HEK293T (cell line): ENCODE results near the gene TRIM17.

ENCODE experiments used
- CTCF ChIA-PET: fragments of 350-600 bp; formaldehyde crosslinking; extraction: SDS; loops from one replicate; lab custom pipeline; 2021; ENCODE audit warnings: antibody characterized with exemption, inconsistent platforms; lab: Yijun Ruan, JAX
- POLR2A ChIA-PET: fragments of 350-600 bp; formaldehyde crosslinking; extraction: SDS; loops from one replicate; lab custom pipeline; 2020; ENCODE audit warnings: antibody characterized with exemption, inconsistent platforms; lab: Yijun Ruan, JAX
- DNase-seq: peaks from one replicate; pipeline ENCODE4 v3.0.0; 2012; ENCODE audit warnings: mixed read lengths; ENCODE audit errors: extremely low spot score
- ARNT ChIP-seq: fragments of 450-650 bp; IDR thresholded peaks from 2 replicates; pipeline ENCODE4 v1.6.1; 2017; ENCODE audit warnings: mild to moderate bottlenecking
- BHLHE40 ChIP-seq: fragments of 450-650 bp; IDR thresholded peaks from 2 replicates; pipeline ENCODE4 v1.6.1; 2016; ENCODE audit warnings: mild to moderate bottlenecking, moderate library complexity, borderline replicate concordance
- CTBP1 ChIP-seq: fragments of 450-650 bp; IDR thresholded peaks from 2 replicates; pipeline ENCODE4 v1.6.1; 2016; ENCODE audit warnings: borderline replicate concordance
- ELF4 ChIP-seq: fragments of 450-650 bp; IDR thresholded peaks from 2 replicates; pipeline ENCODE4 v1.6.1; 2017; ENCODE audit warnings: antibody characterized with exemption
- FOXA1 ChIP-seq: fragments of 450-650 bp; IDR thresholded peaks from 2 replicates; pipeline ENCODE4 v1.6.1; 2016; ENCODE audit warnings: mild to moderate bottlenecking
- FOXK2 ChIP-seq: fragments of 450-650 bp; IDR thresholded peaks from 2 replicates; pipeline ENCODE4 v1.6.1; 2016; ENCODE audit warnings: mild to moderate bottlenecking
- FOXM1 ChIP-seq: fragments of 450-650 bp; IDR thresholded peaks from 2 replicates; pipeline ENCODE4 v1.6.1; 2017; ENCODE audit warnings: mild to moderate bottlenecking, borderline replicate concordance
- HDGF ChIP-seq: fragments of 450-650 bp; IDR thresholded peaks from 2 replicates; pipeline ENCODE4 v1.6.1; 2017; ENCODE audit warnings: antibody characterized with exemption, borderline replicate concordance
- L3MBTL2 ChIP-seq: fragments of 450-650 bp; conservative IDR thresholded peaks from 2 replicates; pipeline ENCODE4 v1.6.1; 2016; ENCODE audit warnings: mild to moderate bottlenecking
- LEF1 ChIP-seq: fragments of 450-650 bp; IDR thresholded peaks from 2 replicates; pipeline ENCODE4 v1.6.1; 2017; ENCODE audit warnings: mild to moderate bottlenecking, borderline replicate concordance
- NFRKB ChIP-seq: fragments of 450-650 bp; IDR thresholded peaks from 2 replicates; pipeline ENCODE4 v1.6.1; 2016; ENCODE audit warnings: mild to moderate bottlenecking, moderate library complexity
- SP1 ChIP-seq: fragments of 450-650 bp; IDR thresholded peaks from 2 replicates; pipeline ENCODE4 v1.6.1; 2017
- SUZ12 ChIP-seq: fragments of 450-650 bp; IDR thresholded peaks from 2 replicates; pipeline ENCODE4 v1.6.1; 2016; ENCODE audit warnings: mild to moderate bottlenecking
- TARDBP ChIP-seq: fragments of 450-650 bp; IDR thresholded peaks from 2 replicates; pipeline ENCODE4 v1.6.1; 2016
- ZNF384 ChIP-seq: fragments of 450-650 bp; IDR thresholded peaks from 2 replicates; pipeline ENCODE4 v1.6.1; 2016
- TF ChIP-seq, protein P1 (sequence below): fragments of 450-650 bp; IDR thresholded peaks from 2 replicates; pipeline ENCODE4 v1.6.1; 2016

The TRIM17 gene

DNA sequence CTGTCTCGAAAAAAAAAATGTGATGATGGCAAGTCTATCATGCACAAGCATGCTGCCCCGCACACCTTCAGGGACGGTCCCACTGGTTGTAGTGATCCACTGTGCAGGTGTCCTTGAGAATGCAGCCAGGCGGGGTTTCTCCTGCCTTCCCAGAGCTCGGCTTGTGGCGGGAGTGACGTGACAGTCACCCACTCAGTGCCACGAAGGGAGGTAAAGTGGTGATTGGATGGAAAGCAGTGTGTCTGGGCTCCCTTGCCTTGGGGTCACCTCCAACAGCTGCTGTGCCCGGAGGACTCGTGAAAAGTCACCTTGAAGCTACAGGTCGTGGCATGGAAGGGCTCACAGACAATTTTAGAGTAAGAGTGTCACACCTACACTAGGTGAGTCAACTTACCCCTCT, 33.5 kb upstream of the TRIM17 start:
- DNase-seq, result no peak
- ChIA-PET CTCF (no interaction called here), POLR2A (no interaction called here)
- TF ChIP-seq SP1 (no peak), CTBP1 (no peak), ELF4 (no peak), LEF1 (no peak), ZNF384 (no peak), NFRKB (no peak), L3MBTL2 (no peak), FOXM1 (no peak), BHLHE40 (no peak), FOXA1 (no peak), FOXK2 (no peak), SUZ12 (no peak)
- TF ChIP-seq, protein P1, sequence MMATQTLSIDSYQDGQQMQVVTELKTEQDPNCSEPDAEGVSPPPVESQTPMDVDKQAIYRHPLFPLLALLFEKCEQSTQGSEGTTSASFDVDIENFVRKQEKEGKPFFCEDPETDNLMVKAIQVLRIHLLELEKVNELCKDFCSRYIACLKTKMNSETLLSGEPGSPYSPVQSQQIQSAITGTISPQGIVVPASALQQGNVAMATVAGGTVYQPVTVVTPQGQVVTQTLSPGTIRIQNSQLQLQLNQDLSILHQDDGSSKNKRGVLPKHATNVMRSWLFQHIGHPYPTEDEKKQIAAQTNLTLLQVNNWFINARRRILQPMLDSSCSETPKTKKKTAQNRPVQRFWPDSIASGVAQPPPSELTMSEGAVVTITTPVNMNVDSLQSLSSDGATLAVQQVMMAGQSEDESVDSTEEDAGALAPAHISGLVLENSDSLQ, result no peak

DNA sequence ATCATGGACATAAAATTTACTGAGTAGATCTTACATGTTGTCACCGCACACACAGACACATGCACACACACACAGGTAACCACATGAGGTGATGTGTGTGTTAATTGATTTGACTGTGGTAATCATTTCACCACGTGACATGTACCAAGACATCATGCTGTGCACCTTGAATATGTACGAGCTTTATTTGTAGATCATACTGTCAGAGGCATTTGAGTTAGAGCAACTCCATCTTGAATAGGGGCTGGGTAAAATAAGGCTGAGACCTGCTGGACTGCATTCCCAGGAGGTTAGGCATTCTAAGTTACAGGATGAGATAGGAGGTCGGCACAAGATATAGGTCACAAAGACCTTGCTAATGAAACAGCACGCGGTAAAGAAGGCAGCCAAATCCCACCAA, 31.7 kb upstream of the TRIM17 start:
- TF ChIP-seq ARNT (no peak), NFRKB (no peak)
- ChIA-PET POLR2A (interaction anchor here (1.5 kb wide), 1 partner anchor 9 kb away, joined by 5 read pairs; a partner anchor contains a TSS), CTCF (no interaction called here)
- DNase-seq, result no peak

DNA sequence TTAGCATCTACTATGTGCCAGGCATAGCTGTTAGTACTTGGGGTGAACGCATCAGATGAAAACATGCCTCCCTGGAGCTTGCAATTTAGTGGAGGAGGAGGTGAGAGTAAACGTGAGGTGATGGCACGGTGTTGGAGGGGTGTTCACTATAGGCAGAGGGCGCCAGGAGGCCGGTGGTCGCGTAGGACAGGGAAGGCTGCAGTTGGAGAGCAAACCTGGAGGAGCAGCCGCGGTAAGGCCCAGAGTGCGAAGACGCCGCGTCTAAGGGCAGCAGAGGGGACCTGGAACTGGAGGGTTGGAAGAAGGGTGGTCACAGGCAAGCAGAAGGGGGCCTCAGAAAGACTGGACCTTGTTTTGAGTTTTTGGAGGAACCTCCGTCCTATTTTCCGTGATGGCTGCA, 30.2 kb upstream of the TRIM17 start:
- TF ChIP-seq SP1 (no peak), FOXM1 (no peak), FOXK2 (no peak), ELF4 (no peak), SUZ12 (no peak), FOXA1 (no peak), NFRKB (no peak)
- DNase-seq, result no peak
- POLR2A ChIA-PET, result interaction anchor here (1.7 kb wide), 1 partner anchor 10 kb away, joined by 8 read pairs; no protein-coding TSS in a partner anchor
- CTCF ChIA-PET, result no interaction called here

DNA sequence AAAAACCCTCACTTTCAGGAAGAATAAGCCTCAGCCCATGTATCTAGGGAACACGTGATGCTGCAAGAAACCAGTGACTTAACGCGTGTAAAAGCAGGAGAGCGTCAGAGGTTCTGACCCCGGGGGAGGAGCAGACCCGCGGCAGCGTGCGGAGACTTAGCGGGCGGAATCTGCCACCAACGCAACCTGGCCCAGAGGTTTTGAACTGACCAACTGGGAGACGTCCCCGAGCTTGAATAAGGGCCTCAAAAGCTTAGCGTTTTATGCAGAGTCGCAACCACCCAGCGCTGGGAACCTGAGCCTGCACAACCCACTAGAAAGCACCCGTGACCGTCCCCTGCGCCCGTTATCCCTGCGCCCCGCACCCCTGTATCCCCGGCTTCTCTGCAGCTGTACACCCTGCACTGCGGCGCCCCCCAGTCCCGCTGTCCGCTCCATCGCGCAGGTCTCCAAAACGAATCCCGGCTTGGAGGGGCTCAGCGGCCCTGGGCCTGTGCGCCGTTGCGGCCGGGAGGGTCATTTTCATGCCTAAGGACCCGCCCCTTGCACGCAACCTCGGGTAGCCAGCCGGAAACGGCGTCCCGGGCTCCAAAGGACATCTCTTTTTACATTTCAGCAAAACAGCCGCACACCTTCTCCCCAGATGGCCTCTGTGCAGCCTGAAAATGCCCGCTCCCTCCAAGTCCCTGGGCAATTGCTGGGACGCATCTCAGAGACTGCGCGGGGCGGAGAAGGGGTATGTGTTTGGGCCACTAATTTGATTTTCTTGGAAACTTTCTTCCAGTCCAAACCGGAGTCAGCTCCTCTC, 29.4 kb upstream of the TRIM17 start:
- ChIA-PET CTCF (no interaction called here), POLR2A (interaction anchor here (1.7 kb wide), 1 partner anchor 11 kb away, joined by 8 read pairs; no protein-coding TSS in a partner anchor)
- no peak for DNase-seq
- no peak for TF ChIP-seq FOXM1
- no peak for TF ChIP-seq ZNF384
- no peak for TF ChIP-seq SP1
- no peak for TF ChIP-seq FOXK2
- no peak for TF ChIP-seq SUZ12
- TF ChIP-seq ELF4, result no peak
- no peak for TF ChIP-seq BHLHE40
- TF ChIP-seq L3MBTL2, result no peak
- no peak for TF ChIP-seq FOXA1
- no peak for TF ChIP-seq ARNT
- TF ChIP-seq CTBP1, result no peak
- TF ChIP-seq HDGF, result no peak
- TF ChIP-seq, protein P1, result no peak
- TF ChIP-seq NFRKB, result no peak
- no peak for TF ChIP-seq LEF1
- no peak for TF ChIP-seq TARDBP

DNA sequence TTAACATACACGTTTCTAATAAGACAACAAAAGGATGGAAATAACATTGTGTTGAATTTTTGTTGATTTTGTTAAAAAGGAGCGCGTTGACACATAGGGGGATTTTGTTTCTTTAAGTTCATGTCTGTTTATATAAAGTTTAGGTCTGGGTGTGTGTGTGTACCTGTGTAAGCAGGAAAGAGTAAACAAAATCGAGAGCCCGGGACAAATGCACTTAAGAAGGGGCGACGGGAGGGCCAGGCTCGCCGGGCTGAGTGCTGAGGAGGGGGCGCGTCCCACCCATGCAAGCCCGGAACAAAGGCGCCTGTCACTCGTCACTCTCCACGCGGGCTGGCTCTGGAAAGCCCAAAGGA, 28.8 kb upstream of the TRIM17 start:
- CTCF ChIA-PET, result no interaction called here
- no peak for DNase-seq
- TF ChIP-seq ARNT (no peak), NFRKB (no peak), FOXK2 (no peak), SP1 (no peak)
- TF ChIP-seq, protein P1, result no peak
- POLR2A ChIA-PET, result interaction anchor here (1.7 kb wide), 1 partner anchor 12 kb away, joined by 8 read pairs; no protein-coding TSS in a partner anchor

DNA sequence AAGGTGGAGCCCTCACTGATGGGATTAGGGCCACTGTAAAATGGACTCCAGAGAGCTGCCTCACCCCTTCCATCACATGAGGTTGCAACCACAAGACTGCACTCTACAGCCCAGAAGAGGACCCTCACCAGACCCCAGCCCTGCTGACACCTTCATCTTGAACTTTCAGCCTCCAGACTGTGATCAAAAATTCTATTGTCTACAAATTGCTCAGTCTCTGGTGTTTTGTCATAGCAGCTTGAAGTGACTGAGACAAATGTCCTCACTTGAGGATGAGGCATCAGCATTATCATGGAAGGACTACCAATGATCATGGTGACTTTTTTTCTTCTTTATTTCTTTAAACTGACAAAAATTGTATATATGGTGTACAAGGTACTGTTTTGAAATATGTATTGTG, 26.7 kb upstream of the TRIM17 start:
- TF ChIP-seq SP1 (no peak), ZNF384 (no peak), FOXK2 (no peak), CTBP1 (no peak), ELF4 (no peak), FOXA1 (no peak)
- TF ChIP-seq, protein P1, result no peak
- DNase-seq, result no peak
- POLR2A ChIA-PET, result interaction anchor here (1.3 kb wide), 1 partner anchor 14 kb away, joined by 3 read pairs; a partner anchor contains a TSS
- CTCF ChIA-PET, result no interaction called here
